Fibroblast of lung (primary cell): ENCODE measurements around the gene PCSK4.
"Not testable (repeated sequence)": the region's sequence is repeated elsewhere in the genome, so short reads cannot be mapped to it uniquely, and the experiment has no call there.

Experiments
- CTCF ChIP-seq, 2 donors: IDR thresholded peaks in 1 of 2; conservative IDR thresholded peaks in 1 of 2; 1 replicate in 1 of 2; 2 replicates in 1 of 2; pipeline ENCODE4 v1.5.1; 2011 to 2012; ENCODE audit warnings: low read length in 2 of 2, control low read depth in 1 of 2, inconsistent platforms in 1 of 2, low read depth in 1 of 2, mild to moderate bottlenecking in 1 of 2
- EZH2 ChIP-seq: IDR thresholded peaks from 2 replicates; pipeline ENCODE4 v1.5.1; 2012; ENCODE audit warnings: low read length, control low read depth, mild to moderate bottlenecking; ENCODE audit errors: missing control alignments

- not testable (repeated sequence) for TF ChIP-seq EZH2; CTCF (conservative IDR thresholded peaks at IDR 0.05 in 1 of 2, IDR thresholded peaks at IDR 0.05 in 1 of 2; ENCODE audit: low read depth in 1 of 2, low read length in 2 of 2)
These were observed 40.7 kb upstream of the PCSK4 start for GRCh38 chr19:1530856-1531255.
